Testis (tissue), 3 donors: Measurements from ENCODE around the gene HSPA9. TPM values are rescaled to one million over a fixed set of nuclear protein-coding genes. Genes with fewer than 3 reads are reported as not detected.
"Not testable (repeated sequence)": the region's sequence is repeated elsewhere in the genome, so short reads cannot be mapped to it uniquely, and the experiment has no call there.

Source experiments
- DNase-seq: peaks from one replicate; pipeline ENCODE4 v3.0.0-alpha.2; 2019
- H3K27ac ChIP-seq, 2 donors: fragments of 200-600 bp; sonication (generic); one replicate each; pipeline ENCODE4 v1.5.1; 2019
- H3K27me3 ChIP-seq: fragments of 200-600 bp; sonication (generic); one replicate; pipeline ENCODE4 v1.5.1; 2019
- H3K36me3 ChIP-seq: fragments of 200-600 bp; sonication (generic); one replicate; pipeline ENCODE4 v1.5.1; 2017; ENCODE audit warnings: low read depth; ENCODE audit errors: missing control alignments
- H3K4me1 ChIP-seq: fragments of 200-600 bp; sonication (generic); one replicate; pipeline ENCODE4 v1.5.1; 2019
- H3K4me3 ChIP-seq, 2 donors: fragments of 200-600 bp; sonication (generic); one replicate each; pipeline ENCODE4 v1.5.1; 2017 to 2019
- H3K9me3 ChIP-seq: fragments of 200-600 bp; sonication (generic); one replicate; pipeline ENCODE4 v1.5.1; 2017
- CTCF ChIP-seq, 3 experiments: fragments of 450-650 bp in 2 of 3; fragments of 200-600 bp in 1 of 3; sonication (generic) in 1 of 3; IDR thresholded peaks; one replicate each; pipeline ENCODE4 v1.5.1; 2016 to 2019; ENCODE audit warnings: antibody characterized with exemption in 3 of 3, mild to moderate bottlenecking in 2 of 3, moderate library complexity in 1 of 3
- POLR2A ChIP-seq: fragments of 450-650 bp; IDR thresholded peaks from one replicate; pipeline ENCODE4 v1.6.1; 2017; ENCODE audit warnings: antibody characterized with exemption, mild to moderate bottlenecking, moderate library complexity
- WGBS, 2 donors: methylation state at CpG; one replicate each; pipeline ENCODE4 v1.1.5; 2018; 5-methylcytosine and 5-hydroxymethylcytosine counted together
- intact Hi-C: fragments of 100-400 bp; cut with DNase I; formaldehyde crosslinking; loops from one replicate; pipeline ENCODE4 v1.15.1; 2023; ENCODE audit warnings: low total_unique reads
- polyA plus RNA-seq: library from polyadenylated mRNA; stranded (reverse); fragments of 350-450 nt; fragmentation: Illumina TruSeq; extraction: RNeasy Lipid Tissue Mini Kit (QIAGEN cat#74804); gene quantifications from one replicate; pipeline ENCODE4 v1.2.3, GENCODE V29; 2014; ENCODE audit warnings: low read depth, low replicate concordance; ENCODE audit not compliant: insufficient read depth
- total RNA-seq, 2 donors: library from RNA; depleted of rRNA; stranded (reverse); fragments of >200 nt; gene quantifications; one replicate each; pipeline ENCODE4 v1.2.3, GENCODE V29; 2016

Gene HSPA9
- total and polyA plus RNA-seq, 3 donors from 2014 or later: 145 to 243 (median 205) TPM

DNA sequence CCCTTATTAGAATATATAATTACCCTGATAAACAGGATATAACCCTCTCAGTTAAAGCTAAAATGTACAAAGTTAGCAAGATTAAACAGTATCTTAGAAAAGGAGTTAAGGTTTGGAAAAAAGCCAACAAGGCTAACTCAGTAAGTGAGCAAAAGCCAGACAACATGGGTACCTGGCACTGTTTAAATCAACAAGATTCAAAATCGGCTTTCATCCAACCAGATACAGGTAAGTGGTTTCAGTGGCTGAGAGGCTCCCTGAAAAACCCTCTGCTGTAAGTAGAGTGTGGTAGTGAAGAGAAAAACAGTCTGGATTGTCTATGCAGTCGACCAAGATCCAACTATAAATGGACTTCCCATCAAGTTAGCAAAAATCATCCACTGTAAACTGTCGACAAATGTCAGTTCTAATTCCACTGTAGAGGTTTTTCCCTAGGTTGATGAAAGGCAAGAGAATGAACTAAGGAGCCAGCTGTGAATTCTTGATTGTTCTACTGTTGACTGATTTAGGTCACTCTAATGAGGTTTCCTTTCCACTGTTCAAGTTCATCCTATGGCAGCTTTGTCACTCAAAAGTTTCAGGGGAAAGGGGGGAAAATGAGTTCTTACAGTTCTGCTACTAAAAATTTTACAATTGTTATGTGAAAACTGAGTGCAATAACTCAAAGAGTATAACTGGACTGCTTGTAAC, 59.5 kb downstream of the HSPA9 start:
- DNase-seq: no peak
- Histone ChIP-seq H3K36me3 (no peaks in the 10 kb centered on the region), H3K27ac (no peak overlapping the region), H3K4me1 (no peaks in the 10 kb centered on the region), H3K4me3 (no peak overlapping the region), H3K9me3 (no peaks in the 10 kb centered on the region), H3K27me3 (no peaks in the 10 kb centered on the region)
- intact Hi-C loops: no loop called here
- TF ChIP-seq CTCF (IDR thresholded peaks at IDR 0.05): no peak
- TF ChIP-seq POLR2A: no peak
- 93 to 96% methylated on average over 3 of the region's 3 CpGs for WGBS, 2 donors

DNA sequence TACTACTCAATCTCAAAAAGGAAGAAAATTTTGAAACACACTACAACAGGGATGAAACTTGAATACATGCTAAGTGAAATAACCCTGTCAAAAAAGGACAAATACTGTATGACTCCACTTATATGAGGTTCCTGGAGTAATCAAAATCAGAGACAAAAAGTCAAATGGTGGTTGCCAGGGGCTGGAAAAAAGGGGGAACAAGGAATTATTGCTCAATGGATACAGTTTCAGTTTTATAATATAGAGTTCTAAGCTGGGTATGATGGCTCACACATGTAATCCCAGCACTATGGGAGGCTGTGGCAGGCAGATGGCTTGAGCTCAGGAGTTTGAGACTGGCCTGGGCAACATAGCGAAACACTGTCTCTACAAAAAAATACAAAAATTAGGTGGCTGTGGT, 61.2 kb downstream of the HSPA9 start:
- H3K27ac ChIP-seq: no peak overlapping the region
- H3K4me1 ChIP-seq: no peaks in the 10 kb centered on the region
- no peak for DNase-seq
- intact Hi-C loops: no loop called here
- no peak for TF ChIP-seq CTCF (IDR thresholded peaks at IDR 0.05)
- no peak overlapping the region for H3K4me3 ChIP-seq
- H3K9me3 ChIP-seq: no peaks in the 10 kb centered on the region
- WGBS, 2 donors: 92 to 100% methylated on average over 1 of the region's 1 CpG
- no peaks in the 10 kb centered on the region for H3K27me3 ChIP-seq
- no peaks in the 10 kb centered on the region for H3K36me3 ChIP-seq

- 74 to 78% methylated on average over 3 of the region's 3 CpGs for WGBS, 2 donors
These were observed 66.2 kb downstream of the HSPA9 start for GRCh38 chr5:138508958-138509357.

GRCh38 chr5:138507485-138507884, 67.7 kb downstream of the HSPA9 start:
- H3K4me1 ChIP-seq, H3K27me3 ChIP-seq, H3K4me3 ChIP-seq, H3K9me3 ChIP-seq, H3K36me3 ChIP-seq, H3K27ac ChIP-seq, DNase-seq: not testable (repeated sequence)
- 92 to 94% methylated on average over 8 of the region's 8 CpGs for WGBS, 2 donors
- intact Hi-C loops: loop anchor here (10.0 kb wide), 1 partner anchor 53 kb away; no protein-coding TSS in a partner anchor

More at GRCh38 chr5:138508958-138509357, 66.2 kb downstream of the HSPA9 start:
- Histone ChIP-seq H3K9me3 (no peaks in the 10 kb centered on the region), H3K36me3 (no peaks in the 10 kb centered on the region), H3K27ac (no peak overlapping the region), H3K4me3 (no peak overlapping the region), H3K27me3 (no peaks in the 10 kb centered on the region), H3K4me1 (no peaks in the 10 kb centered on the region)
- TF ChIP-seq CTCF (IDR thresholded peaks at IDR 0.05) (no peak), POLR2A (no peak)
- DNase-seq: no peak
- intact Hi-C loops: loop anchor here (10.0 kb wide), 1 partner anchor 54 kb away; no protein-coding TSS in a partner anchor

DNA sequence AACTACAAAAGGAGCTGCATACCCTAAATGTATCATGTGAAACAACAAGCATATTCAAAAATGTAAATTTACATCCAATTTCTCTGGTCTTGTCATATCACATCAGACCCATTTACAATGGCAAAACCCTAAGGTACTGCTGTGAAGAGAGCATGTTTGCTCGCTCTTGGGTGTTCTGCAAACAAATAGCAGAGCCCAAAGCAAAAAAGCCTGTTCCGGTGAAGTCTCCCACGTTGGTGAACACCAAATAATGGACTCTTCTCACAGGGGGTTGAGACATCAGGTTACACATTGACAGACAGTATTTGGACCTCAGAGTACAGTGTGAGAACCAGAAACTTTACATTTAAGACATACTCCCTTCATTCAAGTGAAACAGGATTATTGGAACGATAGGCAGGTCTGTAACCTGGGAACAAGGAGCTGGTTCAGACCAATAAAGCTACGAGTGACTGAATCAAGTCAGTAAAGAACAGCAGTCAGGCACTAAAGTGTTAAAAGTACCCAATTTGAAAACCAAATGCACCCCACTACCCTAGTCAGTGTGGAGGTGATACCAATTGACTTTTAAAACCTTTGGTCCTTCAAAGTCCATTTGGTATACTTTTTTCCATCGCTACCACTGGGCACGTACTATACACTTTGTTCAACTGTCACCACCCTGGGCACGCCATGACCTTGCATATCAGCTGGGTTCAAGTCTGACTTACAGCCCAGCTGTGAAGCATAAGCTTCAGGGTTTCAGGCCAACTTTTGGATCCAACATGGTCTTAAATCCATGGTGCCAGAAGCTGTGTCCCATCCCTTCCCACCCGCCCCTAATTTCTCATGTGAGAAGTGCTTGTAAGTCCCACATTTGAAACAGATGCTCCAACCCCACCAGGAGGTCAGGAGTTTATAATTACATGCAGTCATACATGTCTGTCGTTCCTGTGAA, 68.6 kb downstream of the HSPA9 start:
- no peaks in the 10 kb centered on the region for H3K36me3 ChIP-seq
- H3K4me3 ChIP-seq: no peak overlapping the region
- intact Hi-C loops: loop anchor here (10.0 kb wide), 1 partner anchor 52 kb away; no protein-coding TSS in a partner anchor
- WGBS, 2 donors: 83 to 91% methylated on average over 10 of the region's 10 CpGs
- H3K27me3 ChIP-seq: no peaks in the 10 kb centered on the region
- TF ChIP-seq CTCF (IDR thresholded peaks at IDR 0.05) (no peak), POLR2A (no peak)
- no peak for DNase-seq
- no peak overlapping the region for H3K27ac ChIP-seq
- H3K9me3 ChIP-seq: no peaks in the 10 kb centered on the region
- H3K4me1 ChIP-seq: no peaks in the 10 kb centered on the region
